ENCODE data around the gene NCBP3. TPM values are rescaled to one million over a fixed set of nuclear protein-coding genes. Genes with fewer than 3 reads are reported as not detected.

Gene NCBP3
- total RNA-seq, 2 experiments from 2014 or later = 35.9 to 44.6 TPM

DNA sequence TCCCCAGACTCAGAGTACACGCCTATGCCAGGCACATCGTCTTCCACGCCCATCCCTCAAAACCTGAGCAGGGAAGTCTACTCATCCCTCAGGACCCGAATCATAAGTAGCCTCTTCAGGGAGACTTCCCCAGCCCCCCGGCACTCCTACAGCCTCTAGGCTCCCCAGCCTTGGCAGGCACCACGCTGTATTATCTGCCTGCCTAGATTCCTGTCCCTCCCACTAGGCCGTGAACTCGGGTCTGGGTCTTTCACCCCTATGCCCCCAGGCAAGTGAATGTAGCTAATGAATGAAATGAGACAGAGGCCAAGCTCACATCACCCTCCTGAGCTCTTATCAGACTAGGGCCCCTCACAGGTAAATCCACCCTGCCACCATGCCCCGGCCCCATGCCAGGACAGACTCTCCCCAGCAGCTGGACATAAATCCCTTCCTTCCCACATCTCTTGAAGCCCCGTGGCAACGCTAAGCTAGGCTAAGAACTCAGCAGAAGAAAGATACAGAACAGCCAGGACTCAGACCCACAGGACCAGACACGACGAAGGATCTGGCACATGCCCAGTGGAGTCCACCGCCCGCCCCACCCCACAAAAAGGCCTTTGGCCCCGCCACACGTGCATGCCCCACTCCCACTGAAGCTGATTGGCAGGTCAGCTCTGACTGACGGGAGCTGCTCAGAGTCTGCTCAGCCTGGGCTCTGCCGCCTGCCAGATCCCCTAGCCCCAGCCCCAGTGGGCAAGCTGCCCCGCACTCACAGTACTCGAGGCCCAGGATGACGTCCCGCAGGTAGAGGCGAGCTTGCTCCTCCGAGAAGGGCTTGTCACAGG is 33.8 kb upstream of the NCBP3 start:
- Mint-ChIP-seq H3K4me1 (no peaks in the 10 kb centered on the region), H3K36me3 (ENCODE audit: low read depth) (peaks cover 7% of the 10 kb centered on the region), H3K27ac (no peak overlapping the region), H3K9me3 (ENCODE audit: low read depth) (no peaks in the 10 kb centered on the region), H3K27me3 (no peaks in the 10 kb centered on the region), H3K4me3 (no peak overlapping the region)
- ATAC-seq = no peak
- intact Hi-C loops (cut with DNase I, micrococcal nuclease) = no loop called here
- POLR2A ChIA-PET = no interaction called here
- no peak for DNase-seq
- CTCF ChIA-PET = interaction anchor here (0.9 to 1.5 kb wide), 3 partner anchors 18 to 147 kb away, joined by 3 to 6 read pairs (median 4); no protein-coding TSS in a partner anchor

DNA sequence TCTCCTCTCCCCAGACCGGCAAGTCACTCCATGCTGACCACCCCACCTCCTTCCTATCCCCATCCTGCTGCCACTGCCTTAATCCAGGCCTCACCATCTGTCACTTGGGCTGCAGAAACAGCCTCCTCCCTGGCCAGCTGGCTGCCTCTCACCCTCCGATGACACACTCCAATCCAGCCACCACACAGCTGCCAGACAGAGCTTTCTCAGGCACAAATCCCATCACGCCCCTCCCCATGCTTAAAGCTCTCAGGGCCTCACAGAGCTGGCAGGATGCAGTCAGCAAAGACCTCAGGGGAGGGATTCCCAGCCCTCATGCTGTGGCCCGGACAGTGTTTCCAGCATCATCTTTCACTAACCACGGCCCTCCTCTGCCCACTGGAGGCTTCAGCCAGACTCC is 33.1 kb upstream of the NCBP3 start:
- DNase-seq = no peak
- ChIA-PET POLR2A (no interaction called here), CTCF (interaction anchor here (0.7 to 1.5 kb wide), 3 partner anchors 17 to 100 kb away, joined by 4 to 6 read pairs (median 5); no protein-coding TSS in a partner anchor)
- Mint-ChIP-seq H3K27ac (no peak overlapping the region), H3K27me3 (no peaks in the 10 kb centered on the region), H3K9me3 (ENCODE audit: low read depth) (no peaks in the 10 kb centered on the region), H3K36me3 (ENCODE audit: low read depth) (peaks cover 7% of the 10 kb centered on the region), H3K4me3 (no peak overlapping the region), H3K4me1 (no peaks in the 10 kb centered on the region)
- intact Hi-C loops (cut with DNase I, micrococcal nuclease) = no loop called here
- ATAC-seq = no peak

DNA sequence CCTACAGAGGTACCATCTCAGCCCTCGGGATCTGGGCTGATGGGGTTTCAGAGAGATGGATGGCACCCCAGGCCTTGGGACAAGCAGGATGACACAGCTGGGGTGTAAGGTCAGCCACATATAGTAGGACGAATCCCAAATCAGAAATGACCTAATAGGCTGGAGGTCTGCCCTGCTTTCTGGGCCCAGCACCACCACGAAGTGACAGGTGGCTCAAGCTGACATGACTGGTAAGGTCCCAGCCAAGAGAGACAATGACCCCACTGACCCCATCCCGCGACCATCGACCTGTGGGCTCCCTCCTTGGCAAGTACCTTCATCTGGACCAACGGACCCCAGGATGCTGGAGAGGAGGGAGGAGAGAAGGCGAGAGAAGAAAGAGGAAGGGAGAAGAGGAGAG is 31.2 kb upstream of the NCBP3 start:
- peaks cover 10% of the 10 kb centered on the region for H3K36me3 Mint-ChIP-seq (ENCODE audit: low read depth)
- ATAC-seq (no peak), DNase-seq (no peak)
- ChIA-PET CTCF (interaction anchor here (0.7 kb wide), 1 partner anchor 47 kb away, joined by 3 read pairs; no protein-coding TSS in a partner anchor), POLR2A (no interaction called here)
- H3K9me3 Mint-ChIP-seq (ENCODE audit: low read depth) = no peaks in the 10 kb centered on the region
- no peaks in the 10 kb centered on the region for H3K27me3 Mint-ChIP-seq
- intact Hi-C loops (cut with DNase I, micrococcal nuclease) = no loop called here
- no peak overlapping the region for H3K4me3 Mint-ChIP-seq
- no peaks in the 10 kb centered on the region for H3K4me1 Mint-ChIP-seq
- no peak overlapping the region for H3K27ac Mint-ChIP-seq

DNA sequence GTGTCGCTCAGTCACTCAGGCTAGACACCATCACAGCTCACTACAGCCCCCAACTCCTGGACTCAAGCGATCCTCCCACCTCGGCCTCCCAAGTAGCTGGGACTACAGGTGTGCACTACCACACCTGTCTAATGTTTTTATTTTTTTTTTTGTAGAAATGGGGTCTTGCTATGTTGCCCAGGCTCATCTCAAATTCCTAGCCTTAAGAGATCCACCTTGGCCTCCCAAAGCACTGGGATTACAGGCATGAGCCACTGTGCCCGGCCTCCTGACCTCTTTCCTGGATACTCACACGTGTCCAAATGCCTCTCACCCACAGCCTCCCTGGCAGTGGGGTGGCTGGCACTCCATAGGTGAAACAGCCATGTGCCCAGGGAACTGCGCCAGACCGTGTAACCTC is 29.3 kb upstream of the NCBP3 start:
- intact Hi-C loops (cut with DNase I, micrococcal nuclease) = no loop called here
- no peaks in the 10 kb centered on the region for H3K27me3 Mint-ChIP-seq
- ATAC-seq (no peak), DNase-seq (no peak)
- H3K27ac Mint-ChIP-seq = no peak overlapping the region
- peaks cover 10% of the 10 kb centered on the region for H3K36me3 Mint-ChIP-seq (ENCODE audit: low read depth)
- ChIA-PET CTCF (no interaction called here), POLR2A (no interaction called here)
- H3K9me3 Mint-ChIP-seq (ENCODE audit: low read depth) = no peaks in the 10 kb centered on the region
- H3K4me3 Mint-ChIP-seq = no peak overlapping the region
- peaks cover 8% of the 10 kb centered on the region for H3K4me1 Mint-ChIP-seq

DNA sequence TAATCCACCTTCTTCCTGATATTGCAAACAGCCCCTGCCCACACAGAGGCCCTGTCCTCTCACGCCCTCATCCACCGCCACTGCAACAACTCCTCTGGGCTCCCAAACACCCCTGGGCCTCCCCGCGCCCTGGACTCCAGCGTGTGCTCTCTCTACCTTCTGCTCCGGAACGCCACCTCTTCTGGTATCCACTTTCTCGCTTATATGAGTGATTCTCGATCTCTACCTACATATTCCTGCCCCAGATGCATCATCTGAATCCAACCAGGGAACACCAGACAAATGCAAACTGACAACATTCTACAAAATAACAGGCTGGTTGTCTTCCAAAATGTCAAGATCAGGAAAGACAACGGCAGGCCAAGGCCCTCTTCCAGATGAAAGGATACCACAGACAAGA is 27.8 kb upstream of the NCBP3 start:
- ChIA-PET POLR2A (no interaction called here), CTCF (interaction anchor here (0.6 kb wide), 1 partner anchor 11 kb away, joined by 3 read pairs; no protein-coding TSS in a partner anchor)
- H3K4me3 Mint-ChIP-seq = no peak overlapping the region
- peaks cover 8% of the 10 kb centered on the region for H3K4me1 Mint-ChIP-seq
- ATAC-seq (no peak), DNase-seq (no peak)
- H3K9me3 Mint-ChIP-seq (ENCODE audit: low read depth) = no peaks in the 10 kb centered on the region
- H3K27me3 Mint-ChIP-seq = no peaks in the 10 kb centered on the region
- intact Hi-C loops (cut with DNase I, micrococcal nuclease) = no loop called here
- no peak overlapping the region for H3K27ac Mint-ChIP-seq
- H3K36me3 Mint-ChIP-seq (ENCODE audit: low read depth) = peaks cover 10% of the 10 kb centered on the region

DNA sequence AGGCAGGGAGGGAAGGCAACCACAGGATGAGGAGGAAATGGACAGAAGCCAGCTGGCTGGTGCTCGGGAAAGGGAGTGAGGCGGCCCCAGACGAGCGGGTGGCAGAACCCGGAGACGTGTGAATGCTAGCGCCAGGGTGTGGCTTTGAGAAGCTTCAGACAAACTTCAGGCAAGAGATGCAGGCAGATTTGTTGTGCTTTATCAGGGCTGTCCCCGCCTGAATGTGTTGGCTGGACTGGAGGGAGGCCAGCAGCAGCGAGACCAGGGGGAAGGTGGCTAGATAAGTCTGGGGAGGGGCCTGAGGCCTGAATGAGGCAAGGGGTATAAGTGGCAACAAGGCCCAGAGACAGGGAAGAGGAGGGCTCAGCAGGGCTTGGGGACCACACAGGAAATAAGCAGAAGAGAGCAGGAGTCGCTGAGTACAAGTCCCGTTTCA is 24.8 kb upstream of the NCBP3 start:
- ChIA-PET POLR2A (no interaction called here), CTCF (no interaction called here)
- no peaks in the 10 kb centered on the region for H3K9me3 Mint-ChIP-seq (ENCODE audit: low read depth)
- intact Hi-C loops (cut with DNase I, micrococcal nuclease) = no loop called here
- ATAC-seq (peak; percentile 36), DNase-seq (no peak)
- peaks cover 8% of the 10 kb centered on the region for H3K36me3 Mint-ChIP-seq (ENCODE audit: low read depth)
- H3K4me3 Mint-ChIP-seq = no peak overlapping the region
- peak overlapping the region; percentile 80 for H3K27ac Mint-ChIP-seq
- no peaks in the 10 kb centered on the region for H3K27me3 Mint-ChIP-seq
- peaks cover 8% of the 10 kb centered on the region for H3K4me1 Mint-ChIP-seq

DNA sequence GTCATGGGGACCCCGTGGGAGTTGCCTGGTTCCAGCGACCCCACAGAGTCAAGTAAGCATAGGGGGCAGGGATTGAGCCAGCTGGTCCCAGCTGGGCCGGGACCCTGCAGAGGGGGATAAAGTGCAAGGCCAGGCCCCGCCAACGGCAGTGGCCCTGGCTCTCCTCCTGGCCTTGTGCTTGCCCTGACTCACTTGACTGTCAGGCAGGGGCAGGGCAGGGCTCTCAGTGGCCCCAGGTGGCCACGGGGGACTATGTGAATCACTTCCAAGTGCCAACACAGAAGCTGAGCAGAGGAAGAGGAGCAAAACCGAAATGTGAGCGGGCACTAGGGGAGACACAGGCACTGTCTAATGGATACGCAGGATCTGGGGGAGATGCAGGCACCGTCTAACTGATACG is 21.6 kb upstream of the NCBP3 start:
- Mint-ChIP-seq H3K4me3 (no peak overlapping the region), H3K27ac (no peak overlapping the region), H3K4me1 (peaks cover 8% of the 10 kb centered on the region), H3K36me3 (ENCODE audit: low read depth) (no peaks in the 10 kb centered on the region), H3K9me3 (ENCODE audit: low read depth) (no peaks in the 10 kb centered on the region), H3K27me3 (no peaks in the 10 kb centered on the region)
- no peak for DNase-seq
- ATAC-seq = no peak
- intact Hi-C loops (cut with DNase I, micrococcal nuclease) = no loop called here
- ChIA-PET POLR2A (no interaction called here), CTCF (no interaction called here)

DNA sequence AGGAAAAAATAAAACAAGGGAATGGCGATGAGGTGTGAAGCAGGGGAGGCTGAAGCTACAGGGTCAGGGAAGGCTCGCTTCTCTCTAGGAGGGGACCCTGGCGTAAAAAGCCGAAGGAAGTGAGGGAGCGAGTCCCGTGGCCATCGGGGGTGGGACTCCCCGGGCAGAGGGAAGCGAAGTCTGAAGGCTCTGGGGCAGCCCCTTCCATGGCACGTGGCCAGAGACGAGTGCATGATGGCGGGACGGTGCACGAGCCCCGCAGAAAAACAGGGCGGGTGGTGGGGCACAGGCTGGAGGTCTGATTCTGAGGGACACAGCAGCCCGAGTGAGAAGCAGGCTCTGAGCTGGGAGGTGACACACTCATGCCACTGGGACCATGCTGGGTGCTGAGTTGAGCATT is 21.1 kb upstream of the NCBP3 start:
- Mint-ChIP-seq H3K9me3 (ENCODE audit: low read depth) (no peaks in the 10 kb centered on the region), H3K36me3 (ENCODE audit: low read depth) (no peaks in the 10 kb centered on the region), H3K27ac (no peak overlapping the region), H3K4me1 (peaks cover 8% of the 10 kb centered on the region), H3K4me3 (no peak overlapping the region), H3K27me3 (no peaks in the 10 kb centered on the region)
- intact Hi-C loops (cut with DNase I, micrococcal nuclease) = no loop called here
- POLR2A ChIA-PET = no interaction called here
- ATAC-seq (no peak), DNase-seq (no peak)
- CTCF ChIA-PET = no interaction called here

DNA sequence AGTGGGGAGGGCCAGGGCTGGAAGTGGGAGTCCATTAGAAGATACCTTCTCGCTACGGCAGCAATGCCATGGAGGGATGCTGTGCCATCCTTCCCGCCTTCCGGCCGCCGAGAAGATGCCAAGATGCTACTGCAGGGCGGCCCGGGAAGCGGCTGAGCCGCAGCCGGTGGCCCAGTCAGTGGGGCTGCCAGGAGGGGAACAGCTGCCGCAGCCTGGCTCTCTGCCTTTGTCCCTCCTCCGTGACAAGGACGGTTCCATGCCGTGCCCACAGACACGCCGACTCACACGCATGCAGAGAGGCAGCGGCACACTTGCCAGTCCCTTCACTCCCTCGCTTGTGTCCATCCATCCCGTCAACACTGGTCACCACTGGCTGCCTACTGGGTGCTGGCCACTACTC is 20.2 kb upstream of the NCBP3 start:
- H3K27me3 Mint-ChIP-seq = no peaks in the 10 kb centered on the region
- DNase-seq (no peak), ATAC-seq (no peak)
- H3K4me3 Mint-ChIP-seq = no peak overlapping the region
- H3K27ac Mint-ChIP-seq = no peak overlapping the region
- no peaks in the 10 kb centered on the region for H3K9me3 Mint-ChIP-seq (ENCODE audit: low read depth)
- intact Hi-C loops (cut with DNase I, micrococcal nuclease) = no loop called here
- ChIA-PET POLR2A (no interaction called here), CTCF (no interaction called here)
- H3K36me3 Mint-ChIP-seq (ENCODE audit: low read depth) = peaks cover 2% of the 10 kb centered on the region
- H3K4me1 Mint-ChIP-seq = peaks cover 5% of the 10 kb centered on the region

DNA sequence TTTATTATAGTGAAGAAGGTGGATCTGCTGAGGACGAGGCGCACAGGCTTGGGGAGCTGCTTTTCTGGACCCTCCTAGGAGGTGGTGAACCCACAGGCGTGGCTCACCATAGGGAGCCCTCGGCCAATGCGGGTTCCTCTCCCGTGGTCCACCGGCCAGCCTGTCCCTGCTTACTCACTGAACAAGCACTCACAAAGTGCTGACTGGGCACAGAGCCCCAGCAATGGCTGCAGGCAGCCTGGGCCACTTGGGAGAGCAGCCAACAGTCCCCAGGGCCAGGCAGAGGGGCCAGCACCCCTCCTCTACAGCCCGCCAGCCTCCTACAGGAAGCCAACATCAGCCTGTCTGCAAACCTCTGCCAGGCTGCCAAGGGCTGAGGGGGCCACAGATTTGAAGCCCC is 19.1 kb upstream of the NCBP3 start:
- Mint-ChIP-seq H3K36me3 (ENCODE audit: low read depth) (peaks cover 2% of the 10 kb centered on the region), H3K27me3 (no peaks in the 10 kb centered on the region), H3K4me1 (no peaks in the 10 kb centered on the region), H3K4me3 (no peak overlapping the region), H3K9me3 (ENCODE audit: low read depth) (no peaks in the 10 kb centered on the region), H3K27ac (no peak overlapping the region)
- intact Hi-C loops (cut with DNase I, micrococcal nuclease) = no loop called here
- DNase-seq (no peak), ATAC-seq (no peak)
- POLR2A ChIA-PET = no interaction called here
- CTCF ChIA-PET = interaction anchor here (1.1 to 2.0 kb wide), 2 partner anchors 19 to 270 kb away, joined by 3 to 16 read pairs; partner anchors contain the start of gene NCBP3

DNA sequence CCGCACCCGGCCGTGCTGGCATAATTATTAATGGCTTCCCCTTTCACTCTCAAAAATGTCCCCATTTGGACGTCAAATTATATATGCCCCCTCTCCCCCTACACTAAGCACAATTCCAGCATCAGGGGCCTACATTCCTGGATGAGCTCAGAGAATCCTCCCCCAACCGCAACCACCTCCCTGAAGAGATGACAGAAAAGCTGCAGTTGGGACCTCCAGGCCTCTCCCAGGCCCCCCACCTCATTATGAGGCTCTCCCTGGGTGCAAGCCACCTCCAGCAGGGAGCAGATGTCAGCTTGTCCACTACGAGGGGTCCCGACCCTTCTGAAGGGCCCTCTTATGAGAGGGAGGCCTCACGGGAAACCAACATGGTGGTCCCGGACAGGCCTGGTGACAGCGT is 18.5 kb upstream of the NCBP3 start:
- H3K36me3 Mint-ChIP-seq (ENCODE audit: low read depth) = peaks cover 2% of the 10 kb centered on the region
- ChIA-PET CTCF (interaction anchor here (1.0 to 2.0 kb wide), 3 partner anchors 19 to 271 kb away, joined by 3 to 16 read pairs (median 3); partner anchors contain the start of gene NCBP3), POLR2A (no interaction called here)
- no peak overlapping the region for H3K27ac Mint-ChIP-seq
- no peaks in the 10 kb centered on the region for H3K9me3 Mint-ChIP-seq (ENCODE audit: low read depth)
- intact Hi-C loops (cut with DNase I, micrococcal nuclease) = loop anchor here (5.0 kb wide), 3 partner anchors 43 to 213 kb away; no protein-coding TSS in a partner anchor
- H3K4me3 Mint-ChIP-seq = no peak overlapping the region
- DNase-seq (no peak), ATAC-seq (no peak)
- no peaks in the 10 kb centered on the region for H3K27me3 Mint-ChIP-seq
- H3K4me1 Mint-ChIP-seq = no peaks in the 10 kb centered on the region
